RKO (cell line): ENCODE measurements around the gene ZNF783.
"Not testable (repeated sequence)": the region's sequence is repeated elsewhere in the genome, so short reads cannot be mapped to it uniquely, and the experiment has no call there.

ENCODE experiments used
- DNase-seq: peaks from one replicate; pipeline ENCODE4 v3.0.0-alpha.2; 2016; ENCODE audit warnings: low spot score

The ZNF783 gene

GRCh38 chr7:149300620-149301285, 38.8 kb downstream of the ZNF783 start:
- DNase-seq, result no peak

- DNase-seq, result no peak
These were observed 40.2 kb downstream of the ZNF783 start for GRCh38 chr7:149302222-149302621.

GRCh38 chr7:149302865-149303264, 40.9 kb downstream of the ZNF783 start:
- DNase-seq, result no peak

- no peak for DNase-seq
These were observed 42.0 kb downstream of the ZNF783 start for GRCh38 chr7:149304006-149304405.

GRCh38 chr7:149306854-149307253, 44.9 kb downstream of the ZNF783 start:
- DNase-seq, result no peak

GRCh38 chr7:149307775-149308501, 45.9 kb downstream of the ZNF783 start:
- no peak for DNase-seq

- DNase-seq, result peak; percentile 82
These were observed 48.3 kb downstream of the ZNF783 start for GRCh38 chr7:149310113-149310836.

GRCh38 chr7:149310990-149311573, 49.1 kb downstream of the ZNF783 start:
- no peak for DNase-seq

- DNase-seq, result no peak
These were observed 52.0 kb downstream of the ZNF783 start for GRCh38 chr7:149313981-149314380.

- DNase-seq, result no peak
These were observed 54.6 kb downstream of the ZNF783 start for GRCh38 chr7:149316606-149317005.

GRCh38 chr7:149317496-149317895, 55.5 kb downstream of the ZNF783 start:
- DNase-seq, result no peak

GRCh38 chr7:149317986-149318672, 56.1 kb downstream of the ZNF783 start:
- no peak for DNase-seq

GRCh38 chr7:149319376-149319775, 57.4 kb downstream of the ZNF783 start:
- DNase-seq, result no peak

- no peak for DNase-seq
These were observed 58.5 kb downstream of the ZNF783 start for GRCh38 chr7:149320313-149321124.

- not testable (repeated sequence) for DNase-seq
These were observed 59.3 kb downstream of the ZNF783 start for GRCh38 chr7:149321125-149321905.

GRCh38 chr7:149321978-149322541, 60.1 kb downstream of the ZNF783 start:
- no peak for DNase-seq

GRCh38 chr7:149322737-149323136, 60.7 kb downstream of the ZNF783 start:
- DNase-seq, result no peak

GRCh38 chr7:149325248-149325647, 63.3 kb downstream of the ZNF783 start:
- no peak for DNase-seq

- DNase-seq, result no peak
These were observed 67.3 kb downstream of the ZNF783 start for GRCh38 chr7:149329265-149329664.

GRCh38 chr7:149329766-149330334, 67.9 kb downstream of the ZNF783 start:
- DNase-seq, result no peak
